NCI-H748 treated with DMSO at 0.1 percent for 48 hours (cell line): ENCODE measurements around the gene CPS1.
A peak's percentile ranks its signal among the peaks of the same experiment; 100 is the strongest.

Source experiments
- DNase-seq: peaks from one replicate; lab custom pipeline; 2025; lab: John Stamatoyannopoulos, UW

Gene CPS1

GRCh38 chr2:210546424-210547208 lies 9.8 kb upstream of the CPS1 start:
- DNase-seq, result no peak

GRCh38 chr2:210548031-210548430 lies 8.4 kb upstream of the CPS1 start:
- DNase-seq, result no peak

- DNase-seq, result no peak
Observed at GRCh38 chr2:210548878-210549384, 7.5 kb upstream of the CPS1 start.

GRCh38 chr2:210551001-210551400 lies 5.4 kb upstream of the CPS1 start:
- no peak for DNase-seq

- DNase-seq, result no peak
Observed at GRCh38 chr2:210553373-210553772, 3.0 kb upstream of the CPS1 start.

- DNase-seq, result no peak
Observed at GRCh38 chr2:210555555-210555954, 844 bp upstream of the CPS1 start.

GRCh38 chr2:210557721-210558120 lies 1.3 kb downstream of the CPS1 start:
- no peak for DNase-seq

- no peak for DNase-seq
Observed at GRCh38 chr2:210558708-210559107, 2.3 kb downstream of the CPS1 start.

GRCh38 chr2:210559182-210559581 lies 2.8 kb downstream of the CPS1 start:
- DNase-seq, result no peak

- DNase-seq, result no peak
Observed at GRCh38 chr2:210561475-210561874, 5.1 kb downstream of the CPS1 start.

GRCh38 chr2:210562091-210562490 lies 5.7 kb downstream of the CPS1 start:
- DNase-seq, result no peak

- DNase-seq, result no peak
Observed at GRCh38 chr2:210562502-210563080, 6.2 kb downstream of the CPS1 start.

GRCh38 chr2:210567279-210567678 lies 10.9 kb downstream of the CPS1 start:
- DNase-seq, result no peak

GRCh38 chr2:210568108-210568507 lies 11.7 kb downstream of the CPS1 start:
- no peak for DNase-seq

GRCh38 chr2:210577263-210578071 lies 21.1 kb downstream of the CPS1 start:
- DNase-seq, result peak; percentile 53

- no peak for DNase-seq
Observed at GRCh38 chr2:210584834-210585233, 28.4 kb downstream of the CPS1 start.

GRCh38 chr2:210586381-210586780 lies 30.0 kb downstream of the CPS1 start:
- DNase-seq, result no peak

GRCh38 chr2:210591663-210592062 lies 35.3 kb downstream of the CPS1 start:
- DNase-seq, result no peak

GRCh38 chr2:210592726-210593125 lies 36.3 kb downstream of the CPS1 start:
- no peak for DNase-seq

GRCh38 chr2:210593166-210593565 lies 36.8 kb downstream of the CPS1 start:
- DNase-seq, result no peak

GRCh38 chr2:210598219-210598618 lies 41.8 kb downstream of the CPS1 start:
- DNase-seq, result no peak

GRCh38 chr2:210599476-210599875 lies 43.1 kb downstream of the CPS1 start:
- no peak for DNase-seq

GRCh38 chr2:210604666-210605065 lies 48.3 kb downstream of the CPS1 start:
- no peak for DNase-seq
